NCI-H446 (cell line): ENCODE results near the gene OCA2.
"Not testable (repeated sequence)": the region's sequence is repeated elsewhere in the genome, so short reads cannot be mapped to it uniquely, and the experiment has no call there.

ENCODE experiments used
- DNase-seq, 2 experiments: peaks; one replicate each; lab custom pipeline; 2025; lab: John Stamatoyannopoulos, UW

OCA2 gene

GRCh38 chr15:27722102-27722501 is 377.0 kb downstream of the OCA2 start:
- DNase-seq = no peak

GRCh38 chr15:27714675-27715074 is 384.4 kb downstream of the OCA2 start:
- DNase-seq = no peak

- not testable (repeated sequence) for DNase-seq
These were observed 385.3 kb downstream of the OCA2 start for GRCh38 chr15:27713850-27714249.

- DNase-seq = no peak
These were observed 391.9 kb downstream of the OCA2 start for GRCh38 chr15:27707257-27707656.

- DNase-seq = no peak
These were observed 392.8 kb downstream of the OCA2 start for GRCh38 chr15:27706300-27706699.

GRCh38 chr15:27705056-27705455 is 394.1 kb downstream of the OCA2 start:
- DNase-seq = no peak
